IMR-90 (cell line): ENCODE results near the gene KIF18A. TPM values are rescaled to one million over a fixed set of nuclear protein-coding genes. Genes with fewer than 3 reads are reported as not detected.
A peak's percentile ranks its signal among the peaks of the same experiment; 100 is the strongest.

Source experiments
- ATAC-seq: fragments of 200-7000 bp; cut with Tn5 transposase; 2 replicates; pipeline ENCODE4 v1.9.1; 2020; ENCODE audit warnings: low read depth, mild to moderate bottlenecking, moderate library complexity
- BruUV-seq: library from RNA; stranded (reverse); fragments of 400-500 nt; replicated peaks from 2 replicates; lab custom pipeline; 2021; lab: Mats Ljungman, UMichigan
- CTCF ChIA-PET: fragments of 300-600 bp; formaldehyde crosslinking; extraction: SDS; loops from one replicate; lab custom pipeline; 2021; ENCODE audit warnings: antibody characterized with exemption; lab: Yijun Ruan, JAX
- POLR2A ChIA-PET: fragments of 300-600 bp; sonication (Branson Sonifier 250); formaldehyde crosslinking; loops from one replicate; lab custom pipeline; 2022; ENCODE audit warnings: antibody characterized with exemption; ENCODE audit not compliant: unreplicated experiment; lab: Charles Lee
- DNase-seq: peaks from one replicate; pipeline ENCODE4 v3.0.0; 2013
- H2AFZ ChIP-seq: replicated peaks from 2 replicates; pipeline ENCODE3; 2013; ENCODE audit warnings: low read length, mild to moderate bottlenecking; ENCODE audit not compliant: poor library complexity
- H2AK5ac ChIP-seq: 2 replicates; pipeline ENCODE4 v1.6.1; 2013; ENCODE audit warnings: low read depth, low read length, inconsistent platforms
- H2AK9ac ChIP-seq: replicated peaks from 2 replicates; pipeline ENCODE3; 2013; ENCODE audit warnings: mild to moderate bottlenecking, low read depth, low read length, moderate library complexity; ENCODE audit not compliant: poor library complexity
- H2BK120ac ChIP-seq: 2 replicates; pipeline ENCODE4 v1.6.1; 2013; ENCODE audit warnings: low read depth, low read length, inconsistent platforms
- H2BK15ac ChIP-seq: 3 replicates; pipeline ENCODE4 v1.6.1; 2013; ENCODE audit warnings: low read depth, low read length, inconsistent platforms
- H2BK20ac ChIP-seq: 2 replicates; pipeline ENCODE4 v1.6.1; 2013; ENCODE audit warnings: low read depth, mild to moderate bottlenecking, inconsistent platforms, low read length, moderate library complexity
- H2BK5ac ChIP-seq: 2 replicates; pipeline ENCODE4 v1.6.1; 2013; ENCODE audit warnings: mild to moderate bottlenecking, low read depth, low read length, inconsistent platforms; ENCODE audit not compliant: poor library complexity, severe bottlenecking
- H3K14ac ChIP-seq: replicated peaks from 2 replicates; pipeline ENCODE4 v1.6.1; 2013; ENCODE audit warnings: low read depth, low read length, inconsistent platforms
- H3K18ac ChIP-seq: 2 replicates; pipeline ENCODE4 v1.6.1; 2013; ENCODE audit warnings: low read depth, low read length, control low read depth
- H3K23ac ChIP-seq: 2 replicates; pipeline ENCODE4 v1.6.1; 2013; ENCODE audit warnings: low read depth, low read length, inconsistent platforms
- H3K27ac ChIP-seq: 2 replicates; pipeline ENCODE4 v1.5.1; 2013; ENCODE audit warnings: mild to moderate bottlenecking, control low read depth, low read length; ENCODE audit not compliant: insufficient read depth
- H3K27me3 ChIP-seq: 2 replicates; pipeline ENCODE4 v1.6.1; 2013; ENCODE audit warnings: low read length; ENCODE audit not compliant: control insufficient read depth, insufficient read depth
- H3K36me3 ChIP-seq: 2 replicates; pipeline ENCODE4 v1.6.1; 2013; ENCODE audit warnings: low read length, mixed read lengths; ENCODE audit not compliant: control insufficient read depth, insufficient read depth
- H3K4ac ChIP-seq: 2 replicates; pipeline ENCODE4 v1.6.1; 2013; ENCODE audit warnings: low read depth, low read length, inconsistent platforms
- H3K4me1 ChIP-seq: 2 replicates; pipeline ENCODE4 v1.6.1; 2013; ENCODE audit warnings: low read length, mixed read lengths; ENCODE audit not compliant: control insufficient read depth, insufficient read depth
- H3K4me2 ChIP-seq: 2 replicates; pipeline ENCODE4 v1.6.1; 2013; ENCODE audit warnings: low read depth, mild to moderate bottlenecking, control low read depth, low read length, moderate library complexity
- H3K4me3 ChIP-seq: 2 replicates; pipeline ENCODE4 v1.5.1; 2013; ENCODE audit warnings: low read depth, mild to moderate bottlenecking, control low read depth, low read length, moderate library complexity; ENCODE audit not compliant: insufficient read depth
- H3K56ac ChIP-seq: 2 replicates; pipeline ENCODE4 v1.6.1; 2013; ENCODE audit warnings: low read length, inconsistent platforms; ENCODE audit not compliant: insufficient read depth; ENCODE audit errors: extremely low read depth
- H3K79me1 ChIP-seq, 2 experiments: 2 replicates each; pipeline ENCODE4 v1.6.1; 2013; ENCODE audit warnings: low read length in 2 of 2, inconsistent platforms in 1 of 2, low read depth in 1 of 2
- H3K9ac ChIP-seq: 2 replicates; pipeline ENCODE4 v1.6.1; 2013; ENCODE audit warnings: low read depth, low read length, control low read depth
- H3K9me1 ChIP-seq: 2 replicates; pipeline ENCODE4 v1.6.1; 2013; ENCODE audit warnings: low read length, inconsistent platforms; ENCODE audit not compliant: insufficient read depth
- H3K9me3 ChIP-seq: 2 replicates; pipeline ENCODE4 v1.6.1; 2013; ENCODE audit warnings: low read length; ENCODE audit not compliant: control insufficient read depth, insufficient read depth
- H4K20me1 ChIP-seq: 2 replicates; pipeline ENCODE4 v1.6.1; 2013; ENCODE audit warnings: low read length, inconsistent platforms; ENCODE audit not compliant: insufficient read depth
- H4K5ac ChIP-seq: 2 replicates; pipeline ENCODE4 v1.6.1; 2013; ENCODE audit warnings: mild to moderate bottlenecking, low read depth, low read length, control low read depth
- H4K8ac ChIP-seq, 2 experiments: 2 replicates each; pipeline ENCODE4 v1.6.1; 2013; ENCODE audit warnings: low read depth in 2 of 2, low read length in 2 of 2, control low read depth in 1 of 2, inconsistent platforms in 1 of 2
- H4K91ac ChIP-seq: 2 replicates; pipeline ENCODE4 v1.6.1; 2013; ENCODE audit warnings: low read depth, low read length, inconsistent platforms; ENCODE audit not compliant: insufficient read depth
- CEBPB ChIP-seq: IDR thresholded peaks from 2 replicates; pipeline ENCODE4 v1.6.1; 2012; ENCODE audit warnings: low read depth, low read length, improper control_type of control experiment
- FOS ChIP-seq: fragments of 150-350 bp; IDR thresholded peaks from 2 replicates; pipeline ENCODE4 v1.6.1; 2016; ENCODE audit warnings: low read depth, low read length
- MAFK ChIP-seq: IDR thresholded peaks from 2 replicates; pipeline ENCODE4 v1.6.1; 2012; ENCODE audit warnings: low read depth, low read length, improper control_type of control experiment
- USF2 ChIP-seq: fragments of 150-350 bp; IDR thresholded peaks from 2 replicates; pipeline ENCODE4 v1.6.1; 2017; ENCODE audit warnings: mild to moderate bottlenecking, antibody characterized with exemption, low read length, low read depth
- WGBS, 2 experiments: methylation state at CpG; one replicate each; pipeline versions ENCODE4 v1.1.5 to v1.1.7; 2013; ENCODE audit warnings: missing lambda C conversion rate in 2 of 2; ENCODE audit not compliant: insufficient read length in 1 of 2; ENCODE audit errors: extremely low coverage in 2 of 2; 5-methylcytosine and 5-hydroxymethylcytosine counted together
- dilution Hi-C: fragments of 300-500 bp; cut with HindIII; formaldehyde crosslinking; loops from one replicate; pipeline ENCODE4 v1.14.3; 2018; ENCODE audit warnings: low sequenced_read_pairs; ENCODE audit not compliant: unreplicated experiment
- in situ Hi-C: fragments of 300-500 bp; cut with MboI; formaldehyde crosslinking; loops from 3 replicates; pipeline ENCODE4 v1.14.3; 2019; ENCODE audit warnings: low sequenced_read_pairs, inconsistent platforms, mixed read lengths
- intact Hi-C: fragments of 100-400 bp; cut with micrococcal nuclease; formaldehyde crosslinking; loops from 2 replicates; pipeline ENCODE4 v1.10.0; 2022
- polyA plus RNA-seq, 3 experiments: library from polyadenylated mRNA; depleted of rRNA; stranded (reverse); fragments of >200 nt; gene quantifications; 2 replicates each; pipeline ENCODE4 v1.2.3, GENCODE V29; 2012; ENCODE audit warnings: low replicate concordance in 1 of 3
- total RNA-seq: library from RNA; depleted of rRNA; stranded (reverse); fragments of >200 nt; gene quantifications from 2 replicates; pipeline ENCODE4 v1.2.3, GENCODE V29; 2012

KIF18A gene
- total and polyA plus RNA-seq, 2 of the 4 experiments (the other 2 are of a cell fraction) = 8.9 to 24.4 TPM

- Histone ChIP-seq H4K5ac (peak overlapping the region; percentile 90; the same call in 1 of the 2 replicates), H4K91ac (peak overlapping the region; percentile 60)
- dilution Hi-C loops = no loop called here
These were observed 17.8 kb downstream of the KIF18A start for GRCh38 chr11:28090052-28090749.

More at GRCh38 chr11:28090052-28090749, 17.8 kb downstream of the KIF18A start:
- Histone ChIP-seq H2BK5ac (peak overlapping the region; percentile 97), H3K18ac (peak overlapping the region; percentile 97), H3K4ac (peak overlapping the region; percentile 75; the same call in 1 of the 2 replicates), H4K8ac (peak overlapping the region; percentile 76 to 88), H3K4me3 (no peak overlapping the region), H3K79me1 (peaks cover 22 to 35% of the 10 kb centered on the region in 2 experiments), H3K56ac (peak overlapping the region; percentile 61; the same call in 1 of the 2 replicates), H3K4me1 (0 out of 2 replicates have a peak, but pooled peaks cover 3% of the 10 kb centered on the region), H3K14ac (peak overlapping the region; percentile 90), H2AK9ac (no peak overlapping the region), H4K20me1 (no peaks in the 10 kb centered on the region), H3K27ac (peak overlapping the region; percentile 96), H3K9me3 (no peaks in the 10 kb centered on the region), H3K9ac (0 out of 2 replicates have a peak overlapping the region, but pooled peaks have one; percentile 51), H2AK5ac (peak overlapping the region; percentile 36; the same call in 1 of the 2 replicates), H3K9me1 (no peaks in the 10 kb centered on the region), H2BK120ac (peak overlapping the region; percentile 98), H2BK15ac (0 out of 3 replicates have a peak overlapping the region, but pooled peaks have one; percentile 24), H3K27me3 (no peaks in the 10 kb centered on the region), H3K4me2 (peak overlapping the region; percentile 25; the same call in 1 of the 2 replicates), H3K36me3 (peaks cover 4% of the 10 kb centered on the region; the same call in 1 of the 2 replicates), H2BK20ac (peak overlapping the region; percentile 94), H2AFZ (no peak overlapping the region), H3K23ac (peak overlapping the region; percentile 79)
- intact Hi-C loops = no loop called here
- ATAC-seq (peak; percentile 72), DNase-seq (peak; percentile 82)
- in situ Hi-C loops = no loop called here
- no TSS peak for BruUV-seq
- CTCF ChIA-PET = interaction anchor here (0.9 kb wide), 1 partner anchor 21 kb away, joined by 3 read pairs; no protein-coding TSS in a partner anchor
- TF ChIP-seq FOS (peak; percentile 26; the same call in 1 of the 2 replicates), USF2 (no peak), CEBPB (peak; percentile 48), MAFK (peak; percentile 62)
- POLR2A ChIA-PET = interaction anchor here (0.6 to 1.8 kb wide), 3 partner anchors 17 to 394 kb away, joined by 3 to 4 read pairs (median 3); no protein-coding TSS in a partner anchor
- no CpG with 5 or more reads among the region's 2 CpGs for WGBS, 2 experiments
